ENCODE measurements around the gene ADCK2.
A peak's percentile ranks its signal among the peaks of the same experiment; 100 is the strongest.

The ADCK2 gene

DNA sequence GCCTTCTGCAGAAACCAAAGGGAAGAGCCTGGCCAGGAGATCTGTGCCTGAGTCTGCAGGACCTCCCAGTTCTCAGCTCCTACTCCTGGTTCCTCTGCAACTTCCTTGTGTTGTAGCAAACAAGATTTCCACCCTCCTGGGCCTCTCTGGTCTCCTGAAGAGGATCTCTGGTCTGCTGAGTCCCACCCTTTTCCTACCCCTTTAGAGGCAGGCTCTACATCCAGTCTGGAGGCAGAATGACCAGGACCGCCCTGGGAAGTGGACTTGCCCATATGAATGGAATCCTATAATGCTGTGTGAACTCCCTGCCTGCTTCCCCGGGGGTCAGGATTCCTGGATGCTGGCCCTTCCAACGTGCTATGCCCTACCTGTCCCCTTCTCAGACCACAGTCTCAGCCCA is 35.3 kb upstream of the ADCK2 start:
- ATAC-seq (ENCODE audit: low read depth): no peak

DNA sequence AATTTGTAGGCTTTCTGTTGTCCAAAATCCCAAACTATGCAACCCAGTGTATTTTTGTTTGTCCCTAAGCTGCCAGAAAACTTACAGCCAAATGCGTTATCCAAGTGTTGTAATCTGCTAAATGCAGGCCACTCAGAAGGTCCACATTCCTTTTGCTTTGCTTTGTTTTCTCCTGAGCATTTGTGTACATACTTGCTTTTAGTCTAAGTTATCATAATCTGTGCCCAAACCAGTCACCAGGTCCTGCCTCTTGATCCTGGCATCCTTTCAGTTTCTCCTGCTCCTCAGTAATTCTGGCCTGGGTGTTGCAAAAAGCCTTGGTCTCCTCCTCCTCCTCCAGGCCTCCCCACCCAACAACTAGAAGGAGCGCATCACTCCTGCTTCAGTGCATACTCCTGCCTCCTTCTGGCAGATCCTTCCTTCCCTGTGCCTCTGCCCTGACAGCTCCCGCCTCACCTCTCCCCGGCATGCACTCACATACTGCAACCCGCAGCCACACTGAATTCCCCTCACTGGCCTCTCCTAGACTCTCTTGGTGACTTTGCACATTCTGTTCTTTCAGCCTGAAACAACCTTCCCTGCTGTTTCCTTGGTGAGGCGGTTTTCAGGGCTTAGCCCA is 34.5 kb upstream of the ADCK2 start:
- TF ChIP-seq, protein P1, sequence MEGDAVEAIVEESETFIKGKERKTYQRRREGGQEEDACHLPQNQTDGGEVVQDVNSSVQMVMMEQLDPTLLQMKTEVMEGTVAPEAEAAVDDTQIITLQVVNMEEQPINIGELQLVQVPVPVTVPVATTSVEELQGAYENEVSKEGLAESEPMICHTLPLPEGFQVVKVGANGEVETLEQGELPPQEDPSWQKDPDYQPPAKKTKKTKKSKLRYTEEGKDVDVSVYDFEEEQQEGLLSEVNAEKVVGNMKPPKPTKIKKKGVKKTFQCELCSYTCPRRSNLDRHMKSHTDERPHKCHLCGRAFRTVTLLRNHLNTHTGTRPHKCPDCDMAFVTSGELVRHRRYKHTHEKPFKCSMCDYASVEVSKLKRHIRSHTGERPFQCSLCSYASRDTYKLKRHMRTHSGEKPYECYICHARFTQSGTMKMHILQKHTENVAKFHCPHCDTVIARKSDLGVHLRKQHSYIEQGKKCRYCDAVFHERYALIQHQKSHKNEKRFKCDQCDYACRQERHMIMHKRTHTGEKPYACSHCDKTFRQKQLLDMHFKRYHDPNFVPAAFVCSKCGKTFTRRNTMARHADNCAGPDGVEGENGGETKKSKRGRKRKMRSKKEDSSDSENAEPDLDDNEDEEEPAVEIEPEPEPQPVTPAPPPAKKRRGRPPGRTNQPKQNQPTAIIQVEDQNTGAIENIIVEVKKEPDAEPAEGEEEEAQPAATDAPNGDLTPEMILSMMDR (IDR thresholded peaks at IDR 0.05; ENCODE audit: poor library complexity, severe bottlenecking): no peak
- no peak for ATAC-seq (ENCODE audit: low read depth)
- H3K4me1 ChIP-seq (ENCODE audit: insufficient read depth, poor library complexity, severe bottlenecking): no peaks in the 10 kb centered on the region
- no peak overlapping the region for H3K27ac ChIP-seq (ENCODE audit: poor library complexity, severe bottlenecking)
- no peaks in the 10 kb centered on the region for H3K36me3 ChIP-seq (ENCODE audit: low read depth)
- H3K9me3 ChIP-seq (ENCODE audit: severe bottlenecking): no peaks in the 10 kb centered on the region
- no peak for DNase-seq (ENCODE audit: low spot score)
- peaks cover 2% of the 10 kb centered on the region for H3K27me3 ChIP-seq (ENCODE audit: insufficient read depth, poor library complexity, severe bottlenecking)
- H3K4me3 ChIP-seq (ENCODE audit: severe bottlenecking): no peak overlapping the region

More for the DNA sequence above, 35.3 kb upstream of the ADCK2 start:
- Histone ChIP-seq H3K27ac (ENCODE audit: poor library complexity, severe bottlenecking) (no peak overlapping the region), H3K9me3 (ENCODE audit: severe bottlenecking) (no peaks in the 10 kb centered on the region), H3K4me3 (ENCODE audit: severe bottlenecking) (no peak overlapping the region), H3K4me1 (ENCODE audit: insufficient read depth, poor library complexity, severe bottlenecking) (no peaks in the 10 kb centered on the region), H3K36me3 (ENCODE audit: low read depth) (no peaks in the 10 kb centered on the region), H3K27me3 (ENCODE audit: insufficient read depth, poor library complexity, severe bottlenecking) (peaks cover 2% of the 10 kb centered on the region)
- TF ChIP-seq, protein P1 (IDR thresholded peaks at IDR 0.05; ENCODE audit: poor library complexity, severe bottlenecking): no peak
- DNase-seq (ENCODE audit: low spot score): no peak

DNA sequence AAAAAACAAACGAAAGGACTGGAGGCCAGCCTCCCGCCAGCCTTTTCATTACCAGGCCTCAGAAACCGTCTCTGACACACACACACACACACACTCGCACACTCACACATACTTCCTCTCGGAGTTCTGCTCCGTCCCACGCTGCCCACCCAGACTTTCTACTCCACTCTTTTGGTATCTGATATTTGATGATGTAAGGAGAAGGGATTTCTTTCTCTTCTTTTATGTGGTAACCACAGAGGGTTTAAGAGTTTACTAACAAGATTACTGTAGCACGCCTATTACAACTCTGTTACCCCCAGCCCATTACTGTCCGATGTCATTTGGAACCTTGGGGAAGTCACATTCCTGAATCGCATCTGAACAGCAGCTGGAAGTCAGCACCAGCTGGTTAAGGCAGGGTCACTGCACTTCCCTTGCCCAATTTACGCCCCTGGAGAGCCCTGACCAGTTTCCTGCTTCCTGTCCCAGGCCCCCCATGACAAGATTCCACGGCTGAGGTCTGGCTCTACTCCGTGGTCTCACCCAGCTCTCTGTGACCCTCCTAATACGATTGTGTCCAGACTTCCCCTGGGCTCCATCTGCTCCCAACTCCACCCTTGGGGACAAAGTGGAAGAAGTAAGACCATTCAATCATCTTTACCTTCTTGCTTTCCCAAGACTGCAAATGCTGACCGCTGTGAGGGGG is 33.2 kb upstream of the ADCK2 start:
- H3K4me3 ChIP-seq (ENCODE audit: severe bottlenecking): peak overlapping the region; percentile 56
- H3K27ac ChIP-seq (ENCODE audit: poor library complexity, severe bottlenecking): peak overlapping the region; percentile 40
- TF ChIP-seq, protein P1 (IDR thresholded peaks at IDR 0.05; ENCODE audit: poor library complexity, severe bottlenecking): no peak
- H3K36me3 ChIP-seq (ENCODE audit: low read depth): no peaks in the 10 kb centered on the region
- H3K4me1 ChIP-seq (ENCODE audit: insufficient read depth, poor library complexity, severe bottlenecking): no peaks in the 10 kb centered on the region
- ATAC-seq (ENCODE audit: low read depth): peak; percentile 5; the same call in 1 of the 3 replicates
- peaks cover 2% of the 10 kb centered on the region for H3K27me3 ChIP-seq (ENCODE audit: insufficient read depth, poor library complexity, severe bottlenecking)
- no peaks in the 10 kb centered on the region for H3K9me3 ChIP-seq (ENCODE audit: severe bottlenecking)
- DNase-seq (ENCODE audit: low spot score): no peak

DNA sequence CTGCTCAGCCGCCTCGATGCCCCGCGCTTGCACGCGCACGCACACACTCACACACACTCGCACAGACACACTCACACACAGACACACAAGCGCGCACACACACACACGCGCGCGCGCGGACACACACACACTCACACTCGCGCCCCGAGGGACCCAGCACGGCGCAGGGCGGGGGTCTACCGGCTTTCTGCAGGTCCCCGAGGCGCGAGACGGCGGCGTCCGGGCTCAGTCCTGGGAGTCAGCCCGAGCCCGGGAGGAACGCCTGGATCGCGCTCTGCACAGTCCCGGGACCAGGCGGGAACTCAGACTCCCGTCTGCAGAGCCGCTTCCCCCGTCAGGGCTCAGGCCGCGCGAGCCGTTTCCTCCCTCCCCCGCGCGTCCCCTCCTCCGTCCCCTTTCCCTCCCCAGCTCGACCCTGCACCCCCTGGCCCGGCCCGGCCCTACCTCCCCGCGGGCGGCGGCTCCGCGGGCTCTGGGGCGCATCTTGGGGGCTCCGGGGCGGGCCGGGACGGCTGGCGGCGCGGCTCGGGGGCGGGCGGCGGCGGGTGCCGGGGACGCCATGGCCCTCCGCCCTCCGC is 32.6 kb upstream of the ADCK2 start:
- DNase-seq (ENCODE audit: low spot score) (no peak), ATAC-seq (ENCODE audit: low read depth) (peak; percentile 87)
- Histone ChIP-seq H3K27me3 (ENCODE audit: insufficient read depth, poor library complexity, severe bottlenecking) (peaks cover 2% of the 10 kb centered on the region), H3K36me3 (ENCODE audit: low read depth) (no peaks in the 10 kb centered on the region), H3K9me3 (ENCODE audit: severe bottlenecking) (no peaks in the 10 kb centered on the region), H3K4me3 (ENCODE audit: severe bottlenecking) (peak overlapping the region; percentile 56), H3K27ac (ENCODE audit: poor library complexity, severe bottlenecking) (peak overlapping the region; percentile 40), H3K4me1 (ENCODE audit: insufficient read depth, poor library complexity, severe bottlenecking) (no peaks in the 10 kb centered on the region)
- TF ChIP-seq, protein P1 (IDR thresholded peaks at IDR 0.05; ENCODE audit: poor library complexity, severe bottlenecking): no peak
